ENCODE results near the gene SLC8A2.

- TF ChIP-seq, protein P1, sequence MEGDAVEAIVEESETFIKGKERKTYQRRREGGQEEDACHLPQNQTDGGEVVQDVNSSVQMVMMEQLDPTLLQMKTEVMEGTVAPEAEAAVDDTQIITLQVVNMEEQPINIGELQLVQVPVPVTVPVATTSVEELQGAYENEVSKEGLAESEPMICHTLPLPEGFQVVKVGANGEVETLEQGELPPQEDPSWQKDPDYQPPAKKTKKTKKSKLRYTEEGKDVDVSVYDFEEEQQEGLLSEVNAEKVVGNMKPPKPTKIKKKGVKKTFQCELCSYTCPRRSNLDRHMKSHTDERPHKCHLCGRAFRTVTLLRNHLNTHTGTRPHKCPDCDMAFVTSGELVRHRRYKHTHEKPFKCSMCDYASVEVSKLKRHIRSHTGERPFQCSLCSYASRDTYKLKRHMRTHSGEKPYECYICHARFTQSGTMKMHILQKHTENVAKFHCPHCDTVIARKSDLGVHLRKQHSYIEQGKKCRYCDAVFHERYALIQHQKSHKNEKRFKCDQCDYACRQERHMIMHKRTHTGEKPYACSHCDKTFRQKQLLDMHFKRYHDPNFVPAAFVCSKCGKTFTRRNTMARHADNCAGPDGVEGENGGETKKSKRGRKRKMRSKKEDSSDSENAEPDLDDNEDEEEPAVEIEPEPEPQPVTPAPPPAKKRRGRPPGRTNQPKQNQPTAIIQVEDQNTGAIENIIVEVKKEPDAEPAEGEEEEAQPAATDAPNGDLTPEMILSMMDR (IDR thresholded peaks at IDR 0.05) = no peak
- TF ChIP-seq TCF7L2 (IDR thresholded peaks at IDR 0.05; ENCODE audit: low read depth, low read length) (no peak), REST (IDR thresholded peaks at IDR 0.05; ENCODE audit: insufficient read depth in 1 of 2, low read depth in 2 of 2, low read length in 1 of 2) (no peak)
These were observed 1.1 kb downstream of the SLC8A2 start for GRCh38 chr19:47470447-47471195.

Measured in Panc1 (cell line).